Activated CD4-positive, alpha-beta T cell treated with anti-CD3 and anti-CD28 coated beads, Interleukin-2, amount 50 U/mL, for 16 hours (primary cell): ENCODE data around the gene PLEKHH2.

ENCODE experiments used
- DNase-seq: peaks from one replicate; pipeline ENCODE4 v3.0.0-alpha.2; 2020

Gene PLEKHH2

GRCh38 chr2:43766006-43766405 lies 128.9 kb downstream of the PLEKHH2 start:
- no peak for DNase-seq

GRCh38 chr2:43773876-43774613 lies 137.0 kb downstream of the PLEKHH2 start, which contains the start of gene DYNC2LI1:
Gene DYNC2LI1, plus strand, starts transcription at chr2:43774039. Its CDS starts 100 bp downstream, at chr2:43774139.
- peak; percentile 88 for DNase-seq

- no peak for DNase-seq
Observed at GRCh38 chr2:43774617-43775016, 137.6 kb downstream of the PLEKHH2 start.

- peak; percentile 42 for DNase-seq
Observed at GRCh38 chr2:43776324-43776723, 139.3 kb downstream of the PLEKHH2 start.

DNA sequence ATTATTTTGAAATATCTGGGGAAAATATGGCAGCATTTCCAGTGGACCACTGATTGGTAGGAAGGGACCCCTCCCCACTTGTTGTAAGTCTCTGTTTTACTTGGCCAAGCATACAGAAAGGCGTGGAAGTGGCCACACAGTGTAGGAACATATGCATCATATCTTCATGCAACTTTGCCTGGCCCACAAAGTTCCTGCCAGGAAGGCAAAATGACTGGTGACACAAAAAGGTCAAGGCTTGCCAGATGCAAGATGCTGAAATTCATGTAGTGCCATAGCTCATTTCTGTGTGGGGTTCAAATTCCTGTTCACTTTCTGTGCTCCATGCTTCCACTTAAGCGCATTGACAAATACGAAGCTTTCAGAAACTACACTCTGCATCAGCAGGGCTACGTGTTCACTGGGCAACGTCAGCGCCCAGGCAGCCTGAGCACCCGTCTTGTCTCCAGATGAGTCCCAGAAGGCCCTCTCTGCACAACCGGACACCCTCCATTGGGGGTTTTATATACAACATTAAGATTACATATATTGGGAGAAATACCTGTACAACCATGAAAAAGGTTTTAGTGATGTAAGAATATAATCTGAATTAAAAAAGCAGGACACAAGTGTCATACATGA lies 140.4 kb downstream of the PLEKHH2 start:
- no peak for DNase-seq

DNA sequence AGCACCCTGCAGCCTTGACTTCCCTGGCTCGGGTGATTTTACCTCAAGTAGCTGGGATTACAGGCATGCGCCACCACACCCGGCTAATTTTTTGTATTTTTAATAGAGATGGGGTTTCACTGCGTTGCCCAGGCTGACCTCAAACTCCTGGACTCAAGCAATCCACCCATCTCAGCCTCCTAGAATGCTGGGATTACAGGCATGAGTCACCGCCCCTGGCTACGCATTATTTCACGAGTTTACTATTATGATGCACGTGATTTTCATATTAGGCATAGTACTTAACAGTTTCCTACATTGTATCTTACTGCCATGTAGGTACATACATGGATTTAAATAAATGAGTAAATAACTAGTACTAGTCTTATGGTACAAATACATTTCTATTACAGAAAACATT lies 141.2 kb downstream of the PLEKHH2 start:
- DNase-seq = no peak

DNA sequence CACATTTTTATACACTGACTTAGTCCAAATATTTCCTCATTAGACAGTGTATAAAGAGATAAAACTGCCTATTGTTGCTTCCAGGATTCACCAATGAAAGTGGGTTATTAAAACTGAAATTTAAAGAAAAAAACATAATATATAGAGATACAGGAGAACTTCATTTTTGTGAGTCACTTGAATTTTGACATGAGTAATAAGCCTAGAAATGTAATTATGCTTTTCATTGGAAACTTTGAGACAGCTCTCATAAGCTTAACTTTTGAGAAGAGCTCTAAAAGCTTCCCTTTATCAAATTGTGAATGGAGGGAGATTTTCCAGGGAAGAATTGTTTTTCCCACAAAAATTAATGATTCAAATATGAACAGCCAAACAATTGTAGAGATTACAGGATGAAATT lies 150.8 kb downstream of the PLEKHH2 start:
- DNase-seq = no peak

GRCh38 chr2:43788646-43789045 lies 151.6 kb downstream of the PLEKHH2 start:
- DNase-seq = no peak

DNA sequence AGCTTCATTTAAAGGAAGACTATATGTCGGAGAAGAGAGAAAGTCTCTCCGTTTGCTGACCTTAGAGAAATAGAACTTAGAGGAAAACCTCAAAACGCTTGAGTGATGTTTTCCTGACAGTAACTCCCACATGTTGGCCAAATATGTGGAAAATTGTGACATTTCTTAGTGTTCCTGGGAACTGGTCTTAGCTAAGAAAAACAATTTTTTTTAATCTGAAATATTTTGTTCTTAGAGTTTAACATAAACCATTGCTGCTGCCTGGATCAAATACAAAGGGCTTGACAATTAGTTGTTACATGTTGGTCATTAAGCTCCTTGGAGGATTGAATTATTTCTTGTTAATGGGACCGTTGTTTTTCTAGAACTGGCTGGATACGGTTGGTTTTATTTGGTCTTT lies 153.1 kb downstream of the PLEKHH2 start:
- no peak for DNase-seq

- DNase-seq = no peak
Observed at GRCh38 chr2:43791035-43791765, 154.1 kb downstream of the PLEKHH2 start.

DNA sequence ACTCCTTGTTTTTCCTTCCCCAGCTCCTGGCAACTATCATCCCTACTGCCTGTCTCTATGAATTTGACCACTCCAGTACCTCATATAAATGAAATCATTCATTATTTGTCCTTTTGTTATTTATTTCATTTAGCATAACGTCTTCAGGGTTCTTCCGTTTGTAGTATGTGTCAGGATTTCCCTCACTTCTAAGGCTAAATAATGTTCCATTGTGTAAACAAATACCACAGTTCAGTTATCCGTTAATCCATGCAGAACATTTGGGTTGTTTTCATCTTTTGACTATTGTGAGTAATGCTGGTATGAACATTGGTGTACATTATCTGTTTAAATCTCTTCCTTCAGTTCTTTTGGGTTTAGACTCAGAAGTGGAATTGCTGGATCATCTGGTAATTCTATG lies 155.6 kb downstream of the PLEKHH2 start:
- DNase-seq = no peak

DNA sequence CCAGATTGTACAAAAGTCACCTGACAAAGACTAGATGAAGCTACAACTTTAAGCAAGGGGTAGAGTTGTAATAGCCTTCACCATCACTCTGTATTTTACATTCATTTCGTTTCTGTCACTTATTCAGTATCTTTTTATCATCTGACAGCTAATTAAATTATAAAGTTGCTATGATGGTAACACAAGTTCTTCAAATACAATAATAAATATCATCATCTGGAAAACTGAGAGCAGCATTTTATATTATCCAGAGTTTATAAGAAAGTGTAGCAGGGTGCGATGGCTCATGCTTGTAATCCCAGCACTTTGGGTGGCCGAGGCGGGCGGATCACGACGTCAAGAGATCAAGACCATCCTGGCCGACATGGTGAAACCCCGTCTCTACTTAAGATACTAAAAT lies 157.9 kb downstream of the PLEKHH2 start:
- DNase-seq = no peak

GRCh38 chr2:43796206-43796605 lies 159.1 kb downstream of the PLEKHH2 start:
- no peak for DNase-seq

- no peak for DNase-seq
Observed at GRCh38 chr2:43798300-43798699, 161.2 kb downstream of the PLEKHH2 start.

DNA sequence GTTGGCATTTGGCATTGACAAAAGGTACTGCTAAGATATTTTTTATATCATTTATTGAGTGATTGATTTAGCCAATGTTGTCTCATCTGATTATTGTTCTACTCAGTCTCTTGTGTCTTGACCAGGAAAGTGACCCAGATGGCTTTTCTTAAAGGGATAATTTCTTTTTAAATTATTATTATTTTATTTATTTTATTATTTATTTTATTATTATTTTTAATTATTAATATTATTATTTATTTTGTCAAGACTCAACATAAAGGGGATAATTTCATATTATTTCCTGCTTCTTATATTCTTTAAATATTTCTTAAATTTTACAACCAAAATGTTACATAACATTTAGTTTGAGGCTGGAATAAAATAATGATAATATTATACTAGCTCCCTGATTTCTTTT lies 163.8 kb downstream of the PLEKHH2 start:
- DNase-seq = no peak

DNA sequence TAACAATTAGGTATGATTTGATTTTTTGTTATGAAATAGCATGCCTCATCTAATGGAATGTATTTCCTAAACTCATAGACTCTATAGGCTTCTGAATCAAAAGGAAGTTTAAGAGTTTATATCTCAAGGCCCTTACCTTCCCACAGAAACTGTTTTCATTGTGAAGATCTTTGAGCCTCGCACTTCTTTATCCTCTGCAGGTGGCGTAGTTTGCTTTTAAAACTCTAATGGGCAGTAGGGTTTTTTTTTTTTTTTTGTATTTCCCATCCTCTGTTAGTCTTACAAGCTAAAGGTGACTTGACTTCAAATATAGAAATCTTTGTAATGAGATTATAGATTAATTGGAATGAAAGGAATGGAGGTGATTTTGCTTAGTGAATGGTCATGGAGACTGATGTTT lies 165.1 kb downstream of the PLEKHH2 start:
- DNase-seq = no peak

DNA sequence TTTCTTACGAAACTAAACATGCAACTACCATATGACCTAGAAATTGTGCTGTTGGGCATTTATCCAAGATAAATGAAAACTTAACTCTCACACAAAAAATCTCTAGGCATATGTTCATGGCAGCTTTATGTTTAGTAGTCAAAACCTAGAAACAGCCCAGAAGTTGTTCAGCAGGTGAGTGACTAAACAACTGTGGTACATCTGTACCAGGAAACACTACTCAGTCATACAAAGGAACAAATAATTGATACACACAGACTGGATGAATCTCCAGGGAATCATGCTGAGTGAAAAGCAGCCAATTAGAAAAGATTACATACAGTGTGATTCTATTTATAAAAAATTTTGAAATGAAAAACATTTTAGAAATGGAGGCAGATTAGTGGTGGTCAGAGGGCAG lies 166.1 kb downstream of the PLEKHH2 start:
- DNase-seq = no peak

DNA sequence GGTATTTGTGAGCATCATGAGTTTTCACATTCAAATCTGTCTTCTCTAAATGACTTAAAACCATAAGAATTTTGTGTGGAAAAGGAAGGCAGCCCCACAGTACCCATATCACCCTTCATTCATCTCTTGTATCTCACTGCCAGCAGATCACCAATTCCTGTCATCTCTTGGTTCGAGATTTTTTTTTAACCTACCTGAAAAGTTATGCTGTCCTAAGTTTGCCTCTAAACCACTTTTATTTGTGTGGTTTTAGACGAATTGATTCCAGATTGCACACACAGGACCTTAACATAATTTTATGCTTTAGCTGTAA lies 169.6 kb downstream of the PLEKHH2 start:
- no peak for DNase-seq

- no peak for DNase-seq
Observed at GRCh38 chr2:43810452-43810851, 173.4 kb downstream of the PLEKHH2 start.

GRCh38 chr2:43810888-43811287 lies 173.8 kb downstream of the PLEKHH2 start:
- no peak for DNase-seq

GRCh38 chr2:43812006-43812405 lies 174.9 kb downstream of the PLEKHH2 start:
- DNase-seq = no peak

DNA sequence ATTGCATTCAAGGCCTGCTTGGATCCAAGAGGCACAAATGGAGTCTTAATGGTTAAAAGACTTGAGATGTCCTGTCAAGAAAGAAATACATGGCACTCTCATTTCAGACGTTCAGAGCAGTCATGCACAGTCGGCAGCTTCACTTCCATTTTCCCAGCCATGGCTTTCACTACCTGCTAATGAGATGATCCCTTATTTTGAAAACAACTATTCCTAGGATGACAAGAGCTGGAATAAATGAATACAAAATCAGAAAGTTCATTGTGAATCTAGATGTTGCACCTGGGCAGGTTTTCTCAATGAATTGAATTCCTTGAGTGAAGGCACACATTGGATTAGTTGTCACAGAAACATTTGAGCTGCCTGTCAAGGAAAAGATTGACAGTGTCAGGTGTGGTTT lies 175.9 kb downstream of the PLEKHH2 start:
- no peak for DNase-seq

GRCh38 chr2:43814711-43815110 lies 177.7 kb downstream of the PLEKHH2 start:
- DNase-seq = no peak
